Gastroesophageal sphincter (tissue), 4 donors: Measurements from ENCODE around the gene PRKAR2A. TPM values are rescaled to one million over a fixed set of nuclear protein-coding genes. Genes with fewer than 3 reads are reported as not detected.

Experiments
- ATAC-seq: fragments of 150-250 bp; one replicate; pipeline ENCODE4 v1.9.1; 2016; ENCODE audit warnings: mild to moderate bottlenecking, moderate library complexity
- H3K27ac ChIP-seq, 4 donors: fragments of 200-600 bp; sonication (generic) in 3 of 4; 1 replicate in 3 of 4; 2 replicates in 1 of 4; pipeline ENCODE4 v1.5.1; 2016 to 2019
- H3K27me3 ChIP-seq: fragments of 200-600 bp; sonication (generic); one replicate; pipeline ENCODE4 v1.5.1; 2019
- H3K36me3 ChIP-seq, 2 donors: fragments of 200-600 bp; sonication (generic); one replicate each; pipeline ENCODE4 v1.5.1; 2019; ENCODE audit warnings: control low read depth in 1 of 2
- H3K4me1 ChIP-seq, 3 donors: fragments of 200-600 bp; sonication (generic); 1 replicate in 2 of 3; 2 replicates in 1 of 3; pipeline ENCODE4 v1.5.1; 2016 to 2019; ENCODE audit warnings: control low read depth in 2 of 3
- H3K4me3 ChIP-seq, 2 donors: fragments of 200-600 bp; sonication (generic); one replicate each; pipeline ENCODE4 v1.5.1; 2019; ENCODE audit warnings: mild to moderate bottlenecking in 1 of 2, moderate library complexity in 1 of 2
- H3K9me3 ChIP-seq, 3 donors: fragments of 200-600 bp; sonication (generic); one replicate each; pipeline ENCODE4 v1.5.1; 2017 to 2019; ENCODE audit warnings: control low read depth in 2 of 3
- CTCF ChIP-seq, 4 experiments: fragments of 200-600 bp in 2 of 4; fragments of 450-650 bp in 2 of 4; sonication (generic) in 1 of 4; IDR thresholded peaks; one replicate each; pipeline ENCODE4 v1.5.1; 2017 to 2019; ENCODE audit warnings: antibody characterized with exemption in 4 of 4, mild to moderate bottlenecking in 2 of 4, moderate library complexity in 2 of 4
- EP300 ChIP-seq: sonication (generic); formaldehyde crosslinking; IDR thresholded peaks from one replicate; pipeline ENCODE4 v1.6.1; 2017; ENCODE audit warnings: antibody characterized with exemption, mild to moderate bottlenecking
- POLR2A ChIP-seq, 2 donors: fragments of 450-650 bp; IDR thresholded peaks; one replicate each; pipeline ENCODE4 v1.6.1; 2017; ENCODE audit warnings: antibody characterized with exemption in 2 of 2, mild to moderate bottlenecking in 2 of 2, moderate library complexity in 1 of 2
- POLR2AphosphoS5 ChIP-seq: sonication (generic); formaldehyde crosslinking; IDR thresholded peaks from one replicate; pipeline ENCODE4 v1.6.1; 2017; ENCODE audit warnings: antibody characterized with exemption
- WGBS, 2 donors: methylation state at CpG; one replicate each; pipeline ENCODE4 v1.1.5; 2018; ENCODE audit warnings: low coverage in 1 of 2; 5-methylcytosine and 5-hydroxymethylcytosine counted together
- total RNA-seq, 4 donors: library from RNA; depleted of rRNA; stranded (reverse); fragments of >200 nt; gene quantifications; one replicate each; pipeline ENCODE4 v1.1.0, GENCODE V29; 2016

The PRKAR2A gene
- total RNA-seq, 4 donors from 2014 or later: 33.7 to 45.0 (median 44.0) TPM

GRCh38 chr3:48716982-48717746 is 130.5 kb downstream of the PRKAR2A start, which contains the start of gene IP6K2:
Gene IP6K2 (minus strand): TSS chr3:48717221. CDS start chr3:48695291, 21,930 bp downstream.
- Histone ChIP-seq H3K36me3 (peaks cover 0 to 30% of the 10 kb centered on the region in 2 donors), H3K9me3 (no peaks in the 10 kb centered on the region), H3K4me3 (peak within 1 kb of the TSS; percentile 90 to 99), H3K27ac (peak within 1 kb of the TSS; percentile 68 to 86 (median 84)), H3K4me1 (peaks cover 4 to 49% (median 16%) of the 10 kb centered on the region in 3 donors), H3K27me3 (no peaks in the 10 kb centered on the region)
- TF ChIP-seq EP300 (no peak), POLR2A (IDR thresholded peaks at IDR 0.05) (peak; percentile 35 to 63), CTCF (IDR thresholded peaks at IDR 0.05) (peak in 1 of 4 experiments; percentile 17), POLR2AphosphoS5 (peak; percentile 78)
- WGBS, 2 donors: 6% methylated on average over 7 of the region's 38 CpGs; no CpG with 5 or more reads in 1 of the 2 donors
- peak; percentile 100 for ATAC-seq

- Histone ChIP-seq H3K9me3 (no peaks in the 10 kb centered on the region), H3K27ac (peak overlapping the region; percentile 68 to 86 (median 84)), H3K4me1 (peaks cover 4 to 55% (median 16%) of the 10 kb centered on the region in 3 donors), H3K27me3 (no peaks in the 10 kb centered on the region), H3K4me3 (peak overlapping the region; percentile 90 to 99), H3K36me3 (peaks cover 0 to 36% of the 10 kb centered on the region in 2 donors)
- 1% methylated on average over 9 to 15 of the region's 16 CpGs for WGBS, 2 donors
- ATAC-seq: no peak
- no peak for TF ChIP-seq CTCF (IDR thresholded peaks at IDR 0.05)
- no peak for TF ChIP-seq EP300
- TF ChIP-seq POLR2A (IDR thresholded peaks at IDR 0.05): no peak
- TF ChIP-seq POLR2AphosphoS5: no peak
These were observed 131.1 kb downstream of the PRKAR2A start for GRCh38 chr3:48716508-48716981.

- no peaks in the 10 kb centered on the region for H3K27me3 ChIP-seq
- no peaks in the 10 kb centered on the region for H3K9me3 ChIP-seq
- H3K4me3 ChIP-seq: peak overlapping the region in 1 of 2 donors; percentile 90
- H3K36me3 ChIP-seq: peaks cover 0 to 48% of the 10 kb centered on the region in 2 donors
- no peak for TF ChIP-seq POLR2A (IDR thresholded peaks at IDR 0.05)
- TF ChIP-seq CTCF (IDR thresholded peaks at IDR 0.05): no peak
- no peak for TF ChIP-seq EP300
- no peak for TF ChIP-seq POLR2AphosphoS5
- H3K27ac ChIP-seq: peak overlapping the region in 3 of 4 donors; percentile 32 to 84 (median 34)
- no peak for ATAC-seq
- peaks cover 4 to 67% (median 16%) of the 10 kb centered on the region in 3 donors for H3K4me1 ChIP-seq
These were observed 132.4 kb downstream of the PRKAR2A start for GRCh38 chr3:48715174-48715800.

GRCh38 chr3:48711727-48712126 is 135.9 kb downstream of the PRKAR2A start:
- TF ChIP-seq POLR2A (IDR thresholded peaks at IDR 0.05) (no peak), CTCF (IDR thresholded peaks at IDR 0.05) (no peak), EP300 (no peak), POLR2AphosphoS5 (no peak)
- WGBS, 2 donors: 84 to 88% methylated on average over 1 to 2 of the region's 2 CpGs
- peaks cover 4 to 95% (median 30%) of the 10 kb centered on the region in 3 donors for H3K4me1 ChIP-seq
- no peak overlapping the region for H3K27ac ChIP-seq
- no peaks in the 10 kb centered on the region for H3K9me3 ChIP-seq
- no peak for ATAC-seq
- H3K27me3 ChIP-seq: no peaks in the 10 kb centered on the region
- H3K4me3 ChIP-seq: no peak overlapping the region
- peaks cover 0 to 69% of the 10 kb centered on the region in 2 donors for H3K36me3 ChIP-seq
